ENCODE measurements around the gene LTB4R2. TPM values are rescaled to one million over a fixed set of nuclear protein-coding genes. Genes with fewer than 3 reads are reported as not detected.

The LTB4R2 gene
- total and polyA plus RNA-seq, 2 donors (not counting 1 experiment from before 2014, with no cell fraction given): 10.7 to 11.7 TPM

DNA sequence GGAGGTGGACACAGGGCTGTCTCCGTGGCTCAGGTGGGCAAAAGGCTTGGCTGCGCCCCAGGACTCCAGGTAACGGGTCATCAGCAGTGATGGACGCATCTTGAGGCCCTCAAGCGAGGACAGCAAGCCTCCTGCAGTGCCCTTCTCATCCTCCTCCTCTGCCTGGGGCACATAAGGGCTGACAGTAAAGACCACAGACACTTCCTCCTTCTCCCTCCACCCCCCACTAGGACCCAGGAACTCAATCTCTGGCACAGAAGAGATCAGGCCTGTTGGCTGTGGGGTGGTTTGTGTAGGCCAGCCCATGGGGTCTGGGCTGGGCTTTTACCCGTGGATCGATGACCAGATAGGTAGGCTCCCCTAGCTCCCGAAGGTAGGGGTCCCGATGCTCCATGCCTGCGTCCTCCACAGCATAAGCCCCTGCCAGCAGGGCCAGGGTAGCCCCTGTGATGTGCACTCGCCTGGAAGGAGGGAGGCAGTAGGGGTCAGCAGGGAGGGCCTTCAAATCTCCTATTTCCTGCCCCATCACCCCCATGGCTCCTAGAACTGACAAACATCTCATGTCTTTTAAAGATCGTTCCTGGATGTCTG is 19.2 kb downstream of the LTB4R2 start:
- POLR2A ChIA-PET: no interaction called here
- no peak overlapping the region for H3K9ac ChIP-seq (ENCODE audit: low read length)
- Mint-ChIP-seq H3K27ac (no peak overlapping the region), H3K4me3 (no peak overlapping the region), H3K4me1 (peaks cover 35% of the 10 kb centered on the region), H3K9me3 (ENCODE audit: insufficient read depth) (no peaks in the 10 kb centered on the region), H3K27me3 (peaks cover 9% of the 10 kb centered on the region)
- peaks cover 31 to 35% of the 10 kb centered on the region in 2 donors for H3K4me1 ChIP-seq (ENCODE audit: control insufficient read depth in 2 of 2, insufficient read depth in 2 of 2, low read length in 2 of 2)
- peaks cover 3% of the 10 kb centered on the region for H3K79me2 ChIP-seq (ENCODE audit: control insufficient read depth, insufficient read depth, low read length)
- H3K4me2 ChIP-seq (replicated peaks; ENCODE audit: low read depth, low read length, poor library complexity, severe bottlenecking): no peak overlapping the region
- peaks cover 0 to 3% (median 0%) of the 10 kb centered on the region in 3 donors for H3K9me3 ChIP-seq (ENCODE audit: control extremely low read depth in 1 of 3, control insufficient read depth in 2 of 3, insufficient read depth in 1 of 3, low read length in 2 of 3)
- CTCF ChIA-PET: interaction anchor here (1.6 to 16.1 kb wide), 4 partner anchors 16 to 101 kb away, joined by 3 to 650 read pairs (median 43); partner anchors contain the start of genes CBLN3, CIDEB, KHNYN and LTB4R
- no peak for TF ChIP-seq EZH2 (IDR thresholded peaks at IDR 0.05; ENCODE audit: borderline replicate concordance, insufficient read depth, low read depth, low read length, poor library complexity, severe bottlenecking)
- TF ChIP-seq, protein P1, sequence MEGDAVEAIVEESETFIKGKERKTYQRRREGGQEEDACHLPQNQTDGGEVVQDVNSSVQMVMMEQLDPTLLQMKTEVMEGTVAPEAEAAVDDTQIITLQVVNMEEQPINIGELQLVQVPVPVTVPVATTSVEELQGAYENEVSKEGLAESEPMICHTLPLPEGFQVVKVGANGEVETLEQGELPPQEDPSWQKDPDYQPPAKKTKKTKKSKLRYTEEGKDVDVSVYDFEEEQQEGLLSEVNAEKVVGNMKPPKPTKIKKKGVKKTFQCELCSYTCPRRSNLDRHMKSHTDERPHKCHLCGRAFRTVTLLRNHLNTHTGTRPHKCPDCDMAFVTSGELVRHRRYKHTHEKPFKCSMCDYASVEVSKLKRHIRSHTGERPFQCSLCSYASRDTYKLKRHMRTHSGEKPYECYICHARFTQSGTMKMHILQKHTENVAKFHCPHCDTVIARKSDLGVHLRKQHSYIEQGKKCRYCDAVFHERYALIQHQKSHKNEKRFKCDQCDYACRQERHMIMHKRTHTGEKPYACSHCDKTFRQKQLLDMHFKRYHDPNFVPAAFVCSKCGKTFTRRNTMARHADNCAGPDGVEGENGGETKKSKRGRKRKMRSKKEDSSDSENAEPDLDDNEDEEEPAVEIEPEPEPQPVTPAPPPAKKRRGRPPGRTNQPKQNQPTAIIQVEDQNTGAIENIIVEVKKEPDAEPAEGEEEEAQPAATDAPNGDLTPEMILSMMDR (IDR thresholded peaks at IDR 0.05): no peak
- DNase-seq (no peak), ATAC-seq (ENCODE audit: low read depth) (no peak)
- no peak overlapping the region for H3K27ac ChIP-seq (ENCODE audit: low read length in 2 of 2)
- 94% methylated on average over 8 of the region's 12 CpGs for WGBS (ENCODE audit: insufficient coverage)
- H4K20me1 ChIP-seq (ENCODE audit: control insufficient read depth, insufficient read depth, low read length, poor library complexity, severe bottlenecking): peaks cover 5% of the 10 kb centered on the region
- no peak overlapping the region for H2AFZ ChIP-seq (ENCODE audit: insufficient read depth, low read depth, low read length, poor library complexity, severe bottlenecking)
- no peaks in the 10 kb centered on the region for H3K36me3 ChIP-seq (replicated peaks in 1 of 2; ENCODE audit: control extremely low read depth in 1 of 2, control insufficient read depth in 1 of 2, extremely low read depth in 1 of 2, insufficient read depth in 2 of 2, low read length in 1 of 2)
- intact Hi-C loops (cut with micrococcal nuclease): no loop called here
- peaks cover 0 to 21% (median 11%) of the 10 kb centered on the region in 4 experiments for H3K27me3 ChIP-seq (replicated peaks in 1 of 4; ENCODE audit: control extremely low read depth in 1 of 4, control insufficient read depth in 3 of 4, insufficient read depth in 4 of 4, low read length in 3 of 4)
- H3K4me3 ChIP-seq (ENCODE audit: control extremely low read depth in 1 of 5, extremely low read depth in 1 of 5, insufficient read depth in 1 of 5, low read depth in 2 of 5, low read length in 4 of 5): no peak overlapping the region

DNA sequence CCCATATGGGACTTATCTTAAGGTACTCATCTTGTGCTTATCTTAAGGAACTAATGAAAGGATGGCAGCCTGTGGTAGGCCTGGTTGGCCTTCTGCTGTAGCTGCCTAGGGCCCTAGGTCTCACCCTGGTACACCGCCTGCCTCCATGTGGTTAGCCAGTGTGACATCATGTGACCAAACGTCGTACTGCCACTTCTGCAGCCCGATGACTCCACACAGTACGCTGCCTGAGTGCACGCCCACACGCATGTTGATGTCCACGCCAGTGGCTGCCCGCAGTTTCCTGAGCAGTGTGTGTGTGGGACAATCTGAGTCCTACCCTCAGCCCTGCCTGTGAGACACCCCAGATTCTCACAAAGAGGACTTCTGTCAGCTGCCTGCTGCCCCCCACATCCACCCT is 19.8 kb downstream of the LTB4R2 start:
- no peak overlapping the region for H2AFZ ChIP-seq (ENCODE audit: insufficient read depth, low read depth, low read length, poor library complexity, severe bottlenecking)
- H3K4me3 ChIP-seq (ENCODE audit: control extremely low read depth in 1 of 5, extremely low read depth in 1 of 5, insufficient read depth in 1 of 5, low read depth in 2 of 5, low read length in 4 of 5): no peak overlapping the region
- POLR2A ChIA-PET: no interaction called here
- peaks cover 4% of the 10 kb centered on the region for H3K79me2 ChIP-seq (ENCODE audit: control insufficient read depth, insufficient read depth, low read length)
- H4K20me1 ChIP-seq (ENCODE audit: control insufficient read depth, insufficient read depth, low read length, poor library complexity, severe bottlenecking): peaks cover 10% of the 10 kb centered on the region
- DNase-seq (peak; percentile 22), ATAC-seq (ENCODE audit: low read depth) (no peak)
- TF ChIP-seq, protein P1 (IDR thresholded peaks at IDR 0.05): no peak
- no peak for TF ChIP-seq EZH2 (IDR thresholded peaks at IDR 0.05; ENCODE audit: borderline replicate concordance, insufficient read depth, low read depth, low read length, poor library complexity, severe bottlenecking)
- Mint-ChIP-seq H3K9me3 (ENCODE audit: insufficient read depth) (no peaks in the 10 kb centered on the region), H3K4me3 (no peak overlapping the region), H3K4me1 (peaks cover 38% of the 10 kb centered on the region), H3K27me3 (peaks cover 11% of the 10 kb centered on the region), H3K27ac (peak overlapping the region; percentile 20)
- intact Hi-C loops (cut with micrococcal nuclease): loop anchor here (10.0 kb wide), 1 partner anchor 345 kb away; no protein-coding TSS in a partner anchor
- peaks cover 0 to 27% (median 14%) of the 10 kb centered on the region in 4 experiments for H3K27me3 ChIP-seq (replicated peaks in 1 of 4; ENCODE audit: control extremely low read depth in 1 of 4, control insufficient read depth in 3 of 4, insufficient read depth in 4 of 4, low read length in 3 of 4)
- peaks cover 0 to 5% (median 0%) of the 10 kb centered on the region in 3 donors for H3K9me3 ChIP-seq (ENCODE audit: control extremely low read depth in 1 of 3, control insufficient read depth in 2 of 3, insufficient read depth in 1 of 3, low read length in 2 of 3)
- no peak overlapping the region for H3K4me2 ChIP-seq (replicated peaks; ENCODE audit: low read depth, low read length, poor library complexity, severe bottlenecking)
- no peak overlapping the region for H3K27ac ChIP-seq (ENCODE audit: low read length in 2 of 2)
- no peak overlapping the region for H3K9ac ChIP-seq (ENCODE audit: low read length)
- no peaks in the 10 kb centered on the region for H3K36me3 ChIP-seq (replicated peaks in 1 of 2; ENCODE audit: control extremely low read depth in 1 of 2, control insufficient read depth in 1 of 2, extremely low read depth in 1 of 2, insufficient read depth in 2 of 2, low read length in 1 of 2)
- H3K4me1 ChIP-seq (ENCODE audit: control insufficient read depth in 2 of 2, insufficient read depth in 2 of 2, low read length in 2 of 2): peaks cover 36 to 41% of the 10 kb centered on the region in 2 donors
- 66% methylated on average over 9 of the region's 9 CpGs for WGBS (ENCODE audit: insufficient coverage)
- CTCF ChIA-PET: interaction anchor here (1.7 to 16.1 kb wide), 4 partner anchors 16 to 101 kb away, joined by 6 to 650 read pairs (median 75); partner anchors contain the start of genes CBLN3, CIDEB, KHNYN and LTB4R

Data from B cell (primary cell).